Measurements from ENCODE around the gene MYO5A. TPM values are rescaled to one million over a fixed set of nuclear protein-coding genes. Genes with fewer than 3 reads are reported as not detected.

The MYO5A gene
- total RNA-seq, 1 experiment from 2014 or later, result 61.1 TPM

- no peak overlapping the region for H3K27ac ChIP-seq (ENCODE audit: low read length)
- no peak for TF ChIP-seq TCF7L2 (IDR thresholded peaks at IDR 0.05; ENCODE audit: low read depth, low read length)
- no peak for TF ChIP-seq CTCF (IDR thresholded peaks at IDR 0.05)
- no peak for TF ChIP-seq SIN3A (IDR thresholded peaks at IDR 0.05; ENCODE audit: borderline replicate concordance, insufficient read depth, low read depth, low read length)
- no peak for TF ChIP-seq POLR2AphosphoS5 (IDR thresholded peaks at IDR 0.05; ENCODE audit: low read depth, low read length)
- TF ChIP-seq REST (IDR thresholded peaks at IDR 0.05; ENCODE audit: insufficient read depth in 1 of 2, low read depth in 2 of 2, low read length in 1 of 2), result no peak
- H3K4me1 ChIP-seq (ENCODE audit: control insufficient read depth, insufficient read depth, low read length), result peaks cover 10% of the 10 kb centered on the region
- in situ Hi-C loops (cut with HindIII; ENCODE audit: low pct_unique_long_range_greater_than_20kb, low sequenced_read_pairs), result no loop called here
- DNase-seq (ENCODE audit: low read depth, low spot score) (no peak), ATAC-seq (no peak)
- H3K27me3 ChIP-seq (ENCODE audit: control insufficient read depth, insufficient read depth, low read length), result no peaks in the 10 kb centered on the region
- no TSS peak for BruUV-seq (replicated peaks)
- ChIA-PET POLR2A (no interaction called here), CTCF (no interaction called here)
- no peaks in the 10 kb centered on the region for H3K36me3 ChIP-seq (ENCODE audit: control insufficient read depth, insufficient read depth, low read length)
- no peaks in the 10 kb centered on the region for H3K9me3 ChIP-seq (ENCODE audit: control insufficient read depth, insufficient read depth, low read depth, low read length)
- H3K4me3 ChIP-seq (ENCODE audit: low read depth in 2 of 2, low read length in 2 of 2), result no peak overlapping the region
- intact Hi-C loops (cut with micrococcal nuclease; ENCODE audit: unreplicated experiment), result no loop called here
These were observed 246.3 kb downstream of the MYO5A start for GRCh38 chr15:52282418-52282817.

GRCh38 chr15:52281085-52282035 is 247.3 kb downstream of the MYO5A start:
- no peak overlapping the region for H3K4me3 ChIP-seq (ENCODE audit: low read depth in 2 of 2, low read length in 2 of 2)
- TF ChIP-seq CTCF (IDR thresholded peaks at IDR 0.05) (no peak), SIN3A (IDR thresholded peaks at IDR 0.05; ENCODE audit: borderline replicate concordance, insufficient read depth, low read depth, low read length) (no peak), TCF7L2 (IDR thresholded peaks at IDR 0.05; ENCODE audit: low read depth, low read length) (no peak)
- no TSS peak for BruUV-seq (replicated peaks)
- H3K27ac ChIP-seq (ENCODE audit: low read length), result no peak overlapping the region
- H3K27me3 ChIP-seq (ENCODE audit: control insufficient read depth, insufficient read depth, low read length), result no peaks in the 10 kb centered on the region
- no peak for DNase-seq (ENCODE audit: low read depth, low spot score)
- ChIA-PET CTCF (no interaction called here), POLR2A (no interaction called here)
- no peaks in the 10 kb centered on the region for H3K9me3 ChIP-seq (ENCODE audit: control insufficient read depth, insufficient read depth, low read depth, low read length)
- peaks cover 4% of the 10 kb centered on the region; the same call in 1 of the 2 replicates for H3K4me1 ChIP-seq (ENCODE audit: control insufficient read depth, insufficient read depth, low read length)
- H3K36me3 ChIP-seq (ENCODE audit: control insufficient read depth, insufficient read depth, low read length), result no peaks in the 10 kb centered on the region
- ATAC-seq, result no peak
- intact Hi-C loops (cut with micrococcal nuclease; ENCODE audit: unreplicated experiment), result no loop called here
- in situ Hi-C loops (cut with HindIII; ENCODE audit: low pct_unique_long_range_greater_than_20kb, low sequenced_read_pairs), result no loop called here
